Hematopoietic multipotent progenitor cell (in vitro differentiated cells): ENCODE data around the gene SMIM9. TPM values are rescaled to one million over a fixed set of nuclear protein-coding genes. Genes with fewer than 3 reads are reported as not detected.
"Not testable (repeated sequence)": the region's sequence is repeated elsewhere in the genome, so short reads cannot be mapped to it uniquely, and the experiment has no call there.

Experiments used
- DNase-seq, 3 donors: peaks; one replicate each; pipeline ENCODE4 v3.0.0-alpha.2; 2011 to 2015; ENCODE audit warnings: low read depth in 2 of 3, low spot score in 2 of 3
- total RNA-seq: library from RNA; depleted of rRNA; stranded (reverse); fragments of >200 nt; gene quantifications from one replicate; pipeline ENCODE4 v1.2.3, GENCODE V29; 2012

Gene SMIM9
- total RNA-seq = not detected

- no peak for DNase-seq
Measured at GRCh38 chrX:154834562-154834961, at the start of gene SMIM9. Gene SMIM9, minus strand, starts transcription at chrX:154834662. Its CDS starts 3,806 bp downstream, at chrX:154830856.

- DNase-seq = not testable (repeated sequence)
Measured at GRCh38 chrX:154884069-154884468, 49.6 kb upstream of the SMIM9 start.

- DNase-seq = no peak
Measured at GRCh38 chrX:154873329-154873728, 38.9 kb upstream of the SMIM9 start.

- DNase-seq = not testable (repeated sequence)
Measured at GRCh38 chrX:154868522-154868921, 34.1 kb upstream of the SMIM9 start.

- no peak for DNase-seq
Measured at GRCh38 chrX:154855256-154855655, 20.8 kb upstream of the SMIM9 start.

- no peak for DNase-seq
Measured at GRCh38 chrX:154850957-154851611, 16.6 kb upstream of the SMIM9 start.

- peak; percentile 10 to 77 (median 39) for DNase-seq
Measured at GRCh38 chrX:154840856-154841255, 6.4 kb upstream of the SMIM9 start.

GRCh38 chrX:154836163-154836562, 1.7 kb upstream of the SMIM9 start:
- DNase-seq = no peak

- no peak for DNase-seq
Measured at GRCh38 chrX:154833746-154834274, 652 bp downstream of the SMIM9 start.

GRCh38 chrX:154829926-154830442, 4.5 kb downstream of the SMIM9 start:
- no peak for DNase-seq

GRCh38 chrX:154829134-154829533, 5.3 kb downstream of the SMIM9 start:
- DNase-seq = no peak

GRCh38 chrX:154828016-154828408, 6.5 kb downstream of the SMIM9 start:
- DNase-seq = no peak

GRCh38 chrX:154827194-154828015, 7.1 kb downstream of the SMIM9 start:
- peak in 1 of 3 donors; percentile 7 for DNase-seq

GRCh38 chrX:154825586-154825985, 8.9 kb downstream of the SMIM9 start:
- not testable (repeated sequence) for DNase-seq

GRCh38 chrX:154824638-154825037, 9.8 kb downstream of the SMIM9 start:
- no peak for DNase-seq

GRCh38 chrX:154822029-154822428, 12.4 kb downstream of the SMIM9 start:
- no peak for DNase-seq

GRCh38 chrX:154821523-154821922, 12.9 kb downstream of the SMIM9 start:
- DNase-seq = no peak

GRCh38 chrX:154819771-154820341, 14.6 kb downstream of the SMIM9 start:
- no peak for DNase-seq

- no peak for DNase-seq
Measured at GRCh38 chrX:154818916-154819770, 15.3 kb downstream of the SMIM9 start.

- not testable (repeated sequence) for DNase-seq
Measured at GRCh38 chrX:154817048-154817618, 17.3 kb downstream of the SMIM9 start.
